PFSK-1 (cell line): Measurements from ENCODE around the gene RAP1GAP.

Experiments used
- FOXP2 ChIP-seq: optimal IDR thresholded peaks from 2 replicates; pipeline ENCODE3; 2011; ENCODE audit warnings: borderline replicate concordance, control low read depth, inconsistent platforms; ENCODE audit not compliant: insufficient read depth; ENCODE audit errors: extremely low read length, extremely low read depth
- POLR2AphosphoS5 ChIP-seq: IDR thresholded peaks from 2 replicates; pipeline ENCODE4 v1.6.1; 2012; ENCODE audit warnings: low read depth, mild to moderate bottlenecking, control low read depth, low read length, moderate library complexity
- SIN3A ChIP-seq: IDR thresholded peaks from 2 replicates; pipeline ENCODE4 v1.6.1; 2012; ENCODE audit warnings: mild to moderate bottlenecking, low read length, moderate library complexity, borderline replicate concordance; ENCODE audit not compliant: insufficient read depth
- TAF1 ChIP-seq: IDR thresholded peaks from 2 replicates; pipeline ENCODE4 v1.6.1; 2012; ENCODE audit warnings: low read length, control low read depth, borderline replicate concordance; ENCODE audit not compliant: insufficient read depth
- TF ChIP-seq, protein P1 (sequence below), 2 experiments: IDR thresholded peaks; 2 replicates each; pipeline versions ENCODE4 v1.6.1 to v1.8.0; 2011 to 2012; ENCODE audit warnings: low read depth in 2 of 2, low read length in 2 of 2, control low read depth in 1 of 2, inconsistent platforms in 1 of 2, mild to moderate bottlenecking in 1 of 2, moderate library complexity in 1 of 2; ENCODE audit not compliant: insufficient read depth in 1 of 2

The RAP1GAP gene

DNA sequence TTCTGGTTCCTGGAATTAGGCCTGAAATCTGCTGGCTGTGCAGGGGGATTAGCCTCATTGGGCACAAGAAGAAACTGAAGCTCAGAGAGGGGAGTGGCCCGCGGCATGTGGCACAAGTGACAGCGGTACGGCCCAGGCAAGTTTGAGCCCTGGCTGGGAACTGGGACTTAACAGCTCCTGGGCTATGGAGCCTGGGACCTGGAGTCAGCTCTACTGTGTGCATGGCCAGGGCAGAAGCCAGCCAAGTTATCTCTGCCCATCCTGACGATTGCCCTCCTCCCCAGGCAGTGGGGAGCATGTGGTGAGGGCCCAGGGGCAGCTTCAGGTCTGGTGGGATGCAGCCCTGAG lies 98.7 kb downstream of the RAP1GAP start:
- no peak for TF ChIP-seq FOXP2
- no peak for TF ChIP-seq SIN3A
- TF ChIP-seq, protein P1, sequence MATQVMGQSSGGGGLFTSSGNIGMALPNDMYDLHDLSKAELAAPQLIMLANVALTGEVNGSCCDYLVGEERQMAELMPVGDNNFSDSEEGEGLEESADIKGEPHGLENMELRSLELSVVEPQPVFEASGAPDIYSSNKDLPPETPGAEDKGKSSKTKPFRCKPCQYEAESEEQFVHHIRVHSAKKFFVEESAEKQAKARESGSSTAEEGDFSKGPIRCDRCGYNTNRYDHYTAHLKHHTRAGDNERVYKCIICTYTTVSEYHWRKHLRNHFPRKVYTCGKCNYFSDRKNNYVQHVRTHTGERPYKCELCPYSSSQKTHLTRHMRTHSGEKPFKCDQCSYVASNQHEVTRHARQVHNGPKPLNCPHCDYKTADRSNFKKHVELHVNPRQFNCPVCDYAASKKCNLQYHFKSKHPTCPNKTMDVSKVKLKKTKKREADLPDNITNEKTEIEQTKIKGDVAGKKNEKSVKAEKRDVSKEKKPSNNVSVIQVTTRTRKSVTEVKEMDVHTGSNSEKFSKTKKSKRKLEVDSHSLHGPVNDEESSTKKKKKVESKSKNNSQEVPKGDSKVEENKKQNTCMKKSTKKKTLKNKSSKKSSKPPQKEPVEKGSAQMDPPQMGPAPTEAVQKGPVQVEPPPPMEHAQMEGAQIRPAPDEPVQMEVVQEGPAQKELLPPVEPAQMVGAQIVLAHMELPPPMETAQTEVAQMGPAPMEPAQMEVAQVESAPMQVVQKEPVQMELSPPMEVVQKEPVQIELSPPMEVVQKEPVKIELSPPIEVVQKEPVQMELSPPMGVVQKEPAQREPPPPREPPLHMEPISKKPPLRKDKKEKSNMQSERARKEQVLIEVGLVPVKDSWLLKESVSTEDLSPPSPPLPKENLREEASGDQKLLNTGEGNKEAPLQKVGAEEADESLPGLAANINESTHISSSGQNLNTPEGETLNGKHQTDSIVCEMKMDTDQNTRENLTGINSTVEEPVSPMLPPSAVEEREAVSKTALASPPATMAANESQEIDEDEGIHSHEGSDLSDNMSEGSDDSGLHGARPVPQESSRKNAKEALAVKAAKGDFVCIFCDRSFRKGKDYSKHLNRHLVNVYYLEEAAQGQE (IDR thresholded peaks at IDR 0.05; ENCODE audit: insufficient read depth in 1 of 2, low read depth in 2 of 2, low read length in 2 of 2): no peak
- no peak for TF ChIP-seq TAF1
- TF ChIP-seq POLR2AphosphoS5: no peak

- TF ChIP-seq, protein P1 (IDR thresholded peaks at IDR 0.05; ENCODE audit: insufficient read depth in 1 of 2, low read depth in 2 of 2, low read length in 2 of 2): no peak
- TF ChIP-seq SIN3A: no peak
- TF ChIP-seq FOXP2: no peak
- TF ChIP-seq TAF1: no peak
- TF ChIP-seq POLR2AphosphoS5: no peak
These were observed 99.2 kb downstream of the RAP1GAP start for GRCh38 chr1:21569820-21570527.

DNA sequence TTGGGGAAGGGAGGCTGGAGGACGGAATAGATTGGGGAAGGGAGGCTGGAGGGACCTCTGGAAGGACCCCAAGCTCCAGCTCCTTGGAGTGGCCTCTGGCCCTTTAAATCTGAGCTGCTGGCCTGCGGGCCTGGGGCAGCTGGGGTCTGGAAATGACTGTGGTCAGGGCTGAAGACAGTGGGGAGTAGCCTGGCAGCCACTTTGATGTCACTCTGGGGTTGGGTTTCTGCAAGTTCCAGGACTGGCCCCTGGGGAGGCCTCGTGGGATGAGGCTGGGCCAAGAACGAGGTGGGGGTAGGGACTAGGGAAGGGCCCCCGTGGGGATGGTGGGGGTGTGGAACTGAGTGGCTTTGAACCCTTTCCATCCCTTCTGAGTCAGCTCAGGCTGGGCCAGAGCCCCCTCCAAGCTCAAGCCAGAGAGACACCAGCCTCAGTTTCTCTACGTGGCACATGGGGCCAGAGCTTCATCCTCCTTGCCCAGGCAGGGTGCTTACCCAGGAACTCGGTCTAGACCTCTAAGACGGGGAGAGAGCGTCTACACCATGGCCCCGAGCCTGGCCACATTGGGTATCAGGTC lies 100.3 kb downstream of the RAP1GAP start:
- TF ChIP-seq FOXP2 (no peak), TAF1 (no peak), SIN3A (no peak), POLR2AphosphoS5 (no peak)
- TF ChIP-seq, protein P1 (IDR thresholded peaks at IDR 0.05; ENCODE audit: insufficient read depth in 1 of 2, low read depth in 2 of 2, low read length in 2 of 2): no peak

GRCh38 chr1:21568006-21568746 lies 101.0 kb downstream of the RAP1GAP start:
- TF ChIP-seq, protein P1 (IDR thresholded peaks at IDR 0.05; ENCODE audit: insufficient read depth in 1 of 2, low read depth in 2 of 2, low read length in 2 of 2): no peak
- no peak for TF ChIP-seq TAF1
